HG03045 (cell line): ENCODE measurements around the gene RNF17.

Experiments
- ATAC-seq: cut with Tn5 transposase; IDR thresholded peaks from one replicate; pipeline ENCODE4 v1.9.1; 2021; ENCODE audit warnings: mild to moderate bottlenecking, moderate library complexity; ENCODE audit not compliant: unreplicated experiment

Gene RNF17

GRCh38 chr13:24851546-24851945, 87.6 kb downstream of the RNF17 start:
- no peak for ATAC-seq

GRCh38 chr13:24854311-24854710, 90.3 kb downstream of the RNF17 start:
- ATAC-seq: no peak

GRCh38 chr13:24858953-24859352, 95.0 kb downstream of the RNF17 start:
- no peak for ATAC-seq

GRCh38 chr13:24860770-24861169, 96.8 kb downstream of the RNF17 start:
- ATAC-seq: no peak

DNA sequence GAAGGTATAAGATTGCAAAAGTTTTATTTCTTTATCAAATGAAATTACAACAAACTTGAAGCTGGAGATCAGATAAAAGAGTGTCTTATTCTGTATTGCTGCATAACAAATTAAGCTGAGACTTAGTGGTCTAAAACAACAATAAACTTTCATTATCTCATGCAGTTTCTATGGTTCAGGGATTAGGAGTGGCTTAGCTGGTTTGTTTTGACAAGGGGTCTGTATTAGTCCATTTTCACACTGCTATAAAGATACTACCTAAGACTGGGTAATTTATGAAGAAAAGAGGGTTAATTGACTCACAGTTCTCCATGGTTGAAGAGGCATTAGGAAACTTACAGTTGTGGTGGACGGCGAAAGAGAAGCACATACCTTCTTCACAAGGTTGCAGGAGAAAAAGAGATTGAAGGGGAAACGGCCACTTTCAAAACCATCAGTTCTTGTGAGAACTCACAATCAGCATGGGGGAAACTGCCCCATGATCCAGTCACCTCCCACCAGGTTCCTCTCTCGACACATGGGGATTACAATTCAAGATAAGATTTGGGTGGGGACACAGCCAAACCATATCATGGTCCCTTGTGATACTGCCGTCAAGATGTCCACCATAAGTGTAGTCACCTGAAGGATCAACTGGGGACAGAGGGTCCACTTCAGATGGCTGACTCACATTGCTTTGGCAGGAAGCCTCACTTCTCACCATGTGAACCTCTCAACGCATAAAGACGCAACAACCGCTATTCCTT, 97.8 kb downstream of the RNF17 start:
- ATAC-seq: no peak

DNA sequence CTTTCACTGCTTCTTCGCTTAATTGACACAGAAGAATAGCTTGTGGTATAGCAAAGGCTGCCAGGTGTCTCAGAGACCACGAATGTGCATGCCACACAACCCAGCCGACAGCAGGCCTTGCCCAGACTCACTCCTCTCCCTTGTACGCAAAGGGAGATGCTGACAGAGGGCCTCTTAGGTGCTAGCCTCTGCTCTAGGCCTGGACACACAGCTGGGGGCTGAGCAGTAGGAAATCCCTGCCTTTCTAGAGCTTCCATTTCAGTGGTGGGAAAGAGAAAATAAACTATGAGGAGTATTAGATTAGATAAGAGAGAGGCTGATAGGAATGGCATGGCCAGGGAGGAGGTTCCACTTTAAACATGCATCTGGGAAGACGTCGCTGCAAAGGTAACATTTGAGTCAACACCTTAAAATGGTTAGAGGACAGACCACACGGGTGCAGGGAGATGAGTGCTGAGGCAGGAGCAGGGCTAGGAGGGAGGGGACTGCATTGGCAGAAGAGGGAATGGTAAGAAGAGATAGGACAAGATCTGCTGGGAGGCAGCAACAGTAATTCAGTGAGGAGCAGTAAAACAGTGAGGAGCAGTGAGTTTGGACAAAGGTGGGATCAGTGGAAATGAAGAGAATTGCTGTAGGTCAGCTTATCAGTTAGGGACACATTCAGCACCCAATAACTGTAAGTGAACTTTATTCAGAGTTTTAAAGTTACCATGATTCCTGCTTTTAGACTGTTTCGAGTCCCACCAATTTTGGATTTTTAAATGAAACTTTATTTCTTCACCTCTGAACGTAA, 100.0 kb downstream of the RNF17 start:
- no peak for ATAC-seq

DNA sequence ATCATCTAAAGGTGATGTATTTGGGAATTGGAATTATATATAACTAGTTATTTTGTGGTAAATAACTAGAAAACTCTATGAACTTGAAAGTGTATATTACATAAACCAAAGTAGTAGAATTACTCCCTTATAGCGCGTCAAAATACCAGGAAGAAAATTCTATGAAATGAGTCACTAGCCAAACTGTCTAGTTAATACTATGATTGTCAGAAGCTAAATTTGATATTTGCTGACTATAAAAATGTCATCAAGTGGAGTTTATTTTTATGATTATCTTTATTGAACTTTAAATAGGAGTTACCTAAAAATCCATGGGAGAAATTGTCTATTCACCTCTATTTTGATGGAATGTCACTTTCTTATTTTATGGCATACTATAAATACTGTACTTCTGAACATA, 100.6 kb downstream of the RNF17 start:
- ATAC-seq: no peak

DNA sequence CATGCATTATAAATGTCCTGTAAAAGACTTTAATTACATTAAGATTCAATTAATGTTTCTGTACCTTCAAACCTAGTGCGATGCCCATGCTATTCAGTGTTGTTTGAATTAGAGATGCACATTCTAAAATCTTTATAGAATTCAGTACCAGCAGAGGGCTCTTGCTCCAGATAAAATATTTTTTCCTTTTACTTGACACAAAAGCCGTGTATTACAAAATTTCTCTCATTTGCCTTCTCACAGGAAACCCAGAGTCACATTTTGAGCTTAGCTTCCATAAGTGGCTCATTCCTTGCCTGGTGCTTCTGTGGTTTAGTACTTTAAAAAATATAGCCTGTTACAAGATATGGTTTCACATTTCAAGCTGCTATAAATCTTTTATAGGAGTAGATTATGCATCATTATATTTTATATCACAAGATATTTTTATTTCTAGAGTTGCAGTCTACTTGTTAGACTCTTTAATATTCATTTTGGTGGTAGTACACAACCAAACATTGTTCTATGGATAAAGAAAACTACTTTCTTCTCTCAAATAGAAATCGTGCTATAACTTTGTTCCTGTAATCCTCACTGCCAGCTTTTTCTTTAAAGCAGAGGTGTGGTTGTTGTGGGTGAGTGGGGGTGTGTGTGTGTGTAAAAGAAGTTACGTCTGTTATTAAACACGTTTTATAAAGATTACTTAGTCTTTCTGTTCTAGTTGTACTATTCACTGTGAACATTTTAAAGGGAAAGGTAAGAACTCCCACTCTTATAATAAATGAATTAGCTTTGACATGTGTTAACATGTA, 101.4 kb downstream of the RNF17 start:
- ATAC-seq: no peak

DNA sequence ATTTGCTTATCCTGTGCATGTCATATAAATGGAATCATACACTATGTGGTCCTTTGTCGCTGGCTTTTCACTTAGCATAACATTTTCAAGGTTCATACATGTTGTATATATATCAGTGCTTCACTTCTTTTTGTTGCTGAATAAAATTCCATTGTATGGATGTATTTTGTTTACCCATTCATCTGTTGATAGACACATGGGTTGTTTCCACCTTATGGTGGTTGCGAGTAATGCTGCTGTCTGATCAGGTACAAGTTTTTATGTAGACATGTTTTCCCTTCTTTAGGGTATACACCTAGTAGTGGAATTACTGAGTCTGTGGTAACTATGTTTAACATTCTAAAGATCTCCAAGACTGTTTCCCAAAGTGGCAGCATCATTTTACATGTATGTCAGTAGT, 102.5 kb downstream of the RNF17 start:
- no peak for ATAC-seq

GRCh38 chr13:24868874-24869273, 104.9 kb downstream of the RNF17 start:
- no peak for ATAC-seq

DNA sequence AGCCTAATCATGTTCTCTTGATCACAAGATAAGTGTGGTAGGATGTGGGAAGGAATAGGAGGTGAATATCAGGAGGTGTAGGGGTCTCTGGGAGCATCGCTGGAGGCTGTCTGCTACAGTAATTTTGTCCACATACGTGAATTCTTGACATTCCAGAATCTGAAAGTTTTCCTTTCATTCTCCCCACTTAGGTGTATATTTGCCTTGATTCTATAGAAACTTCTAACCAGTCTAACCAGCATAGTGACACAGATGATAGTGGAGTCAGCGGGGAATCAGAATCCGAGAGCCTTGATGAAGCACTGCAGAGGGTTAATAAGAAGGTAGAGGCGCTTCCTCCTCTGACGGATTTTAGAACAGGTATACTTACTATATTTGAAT, 106.4 kb downstream of the RNF17 start:
- no peak for ATAC-seq

DNA sequence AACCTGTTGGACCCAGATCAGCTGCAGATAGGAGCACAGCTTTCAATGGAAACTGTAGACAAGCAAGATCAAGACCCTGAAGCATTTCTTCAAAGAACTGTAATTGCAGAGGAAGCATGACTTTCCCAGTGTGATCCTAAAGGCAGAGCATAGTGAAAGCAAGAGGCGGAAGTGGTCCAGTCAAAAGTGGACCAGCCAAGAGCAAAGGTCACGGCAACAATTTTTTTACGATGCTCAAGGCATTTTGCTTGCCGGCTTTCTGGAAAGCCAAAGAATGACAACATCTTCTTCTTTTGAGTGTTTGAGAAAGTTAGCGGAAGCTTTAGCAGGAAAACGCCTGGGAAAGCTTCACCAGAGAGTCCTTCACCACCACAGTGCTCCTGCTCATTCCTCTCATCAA, 111.6 kb downstream of the RNF17 start:
- no peak for ATAC-seq

DNA sequence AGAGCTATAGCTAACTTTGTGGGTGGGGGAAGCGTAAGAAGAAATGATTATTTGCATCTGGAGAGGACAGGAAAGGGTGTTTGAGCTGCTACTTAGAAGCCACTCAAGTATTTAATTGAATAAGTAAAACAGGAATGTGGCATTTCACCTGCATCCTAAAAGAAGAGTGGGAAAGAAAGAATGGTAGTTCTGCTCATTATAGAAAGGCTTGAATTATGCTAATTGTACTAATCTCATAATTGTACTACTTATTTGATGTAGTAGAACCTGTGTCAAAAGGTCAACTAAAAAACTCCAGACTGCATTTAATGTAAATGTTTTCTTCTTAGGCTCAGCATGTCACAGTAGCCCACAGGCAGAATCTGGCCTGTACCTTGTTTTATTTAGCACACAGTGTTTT, 113.6 kb downstream of the RNF17 start:
- ATAC-seq: no peak

DNA sequence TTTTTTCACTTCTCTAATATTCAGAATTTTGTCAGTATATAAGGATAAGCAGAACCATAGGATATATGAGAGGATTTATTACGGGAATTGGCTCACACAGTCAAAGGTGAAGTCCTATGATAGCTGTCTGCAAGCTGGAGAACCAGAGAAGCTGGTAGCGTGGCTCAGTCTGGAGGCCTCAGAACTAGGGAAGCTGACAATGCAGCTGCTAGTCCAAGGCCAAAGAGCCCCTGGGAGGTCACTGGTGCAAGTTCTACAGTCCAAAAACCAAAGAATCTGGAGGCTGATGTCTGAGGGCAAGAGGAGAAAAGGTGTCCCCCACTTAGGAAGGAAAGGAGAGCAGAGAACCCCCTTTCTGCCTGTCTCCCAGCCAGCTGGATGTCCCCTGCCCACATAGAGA, 114.4 kb downstream of the RNF17 start:
- ATAC-seq: no peak

GRCh38 chr13:24882665-24883064, 118.7 kb downstream of the RNF17 start:
- ATAC-seq: no peak

GRCh38 chr13:24887759-24888158, 123.8 kb downstream of the RNF17 start:
- ATAC-seq: no peak

GRCh38 chr13:24888291-24888931, 124.4 kb downstream of the RNF17 start:
- ATAC-seq: no peak

DNA sequence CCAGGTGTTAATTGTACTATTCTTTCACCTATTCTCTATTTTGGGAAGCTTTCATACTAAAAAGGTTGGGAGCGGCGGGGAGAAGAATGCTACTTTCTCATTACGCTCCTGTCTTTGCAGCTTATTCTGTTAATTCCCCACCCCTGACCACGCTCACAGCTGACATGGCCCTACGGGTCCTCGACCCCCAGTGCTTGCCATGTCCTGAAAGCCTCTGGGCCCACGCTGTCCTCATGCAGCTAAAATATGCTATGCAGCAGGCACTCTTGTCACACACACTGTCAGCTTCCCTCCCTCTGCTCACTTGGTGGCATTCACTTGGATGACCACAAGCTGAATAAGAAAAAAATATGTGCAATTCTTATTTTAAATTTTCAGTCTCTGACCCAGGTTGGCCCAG, 126.3 kb downstream of the RNF17 start:
- ATAC-seq: no peak

DNA sequence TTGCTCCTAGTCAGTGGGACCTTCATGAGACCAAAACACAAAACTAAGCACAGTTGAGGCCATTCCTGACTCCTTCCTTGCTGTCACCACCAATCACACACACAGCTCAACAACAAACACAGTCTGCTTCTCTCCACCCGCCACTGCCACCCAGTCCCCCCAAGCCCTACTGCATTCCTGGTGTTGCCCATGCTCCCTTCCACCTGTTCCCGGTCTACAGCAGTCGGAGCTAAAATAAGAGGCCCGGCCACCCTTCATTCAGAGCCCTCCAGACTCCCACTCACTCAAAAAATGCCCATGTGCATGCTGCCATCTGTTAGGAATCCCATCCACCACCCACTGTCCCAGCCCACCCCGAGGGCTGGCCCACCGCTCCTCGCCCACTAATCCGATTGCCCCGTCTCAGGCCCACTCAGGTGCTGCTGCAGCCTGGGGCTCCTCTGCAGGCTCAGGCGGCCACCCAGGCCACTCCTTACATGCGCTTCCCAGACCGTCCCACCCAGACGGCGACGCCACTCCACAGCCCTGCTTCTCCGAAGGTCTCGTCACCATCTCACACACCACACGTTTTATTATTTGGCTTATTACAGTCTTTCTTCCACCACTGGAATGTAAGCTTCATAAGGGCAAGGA, 127.6 kb downstream of the RNF17 start:
- ATAC-seq: no peak

DNA sequence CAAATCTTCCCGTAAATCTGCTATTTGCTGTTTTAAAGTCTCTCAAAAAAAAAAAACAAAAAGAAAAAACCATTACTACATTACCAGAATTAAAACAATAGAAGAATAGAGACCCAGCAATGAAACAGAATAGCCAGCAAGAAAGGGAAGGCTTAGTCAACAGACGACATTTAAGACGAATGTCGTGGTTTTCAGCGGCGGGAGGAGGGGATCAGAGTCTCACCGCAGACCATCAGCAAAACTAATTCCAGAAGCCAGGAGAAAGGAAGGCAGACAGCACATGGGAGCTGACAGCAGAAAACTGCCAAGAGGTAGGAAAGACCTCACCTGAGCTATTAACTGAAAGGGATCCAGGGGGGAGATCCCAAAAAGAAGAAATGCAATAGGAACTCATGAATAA, 128.9 kb downstream of the RNF17 start:
- no peak for ATAC-seq

DNA sequence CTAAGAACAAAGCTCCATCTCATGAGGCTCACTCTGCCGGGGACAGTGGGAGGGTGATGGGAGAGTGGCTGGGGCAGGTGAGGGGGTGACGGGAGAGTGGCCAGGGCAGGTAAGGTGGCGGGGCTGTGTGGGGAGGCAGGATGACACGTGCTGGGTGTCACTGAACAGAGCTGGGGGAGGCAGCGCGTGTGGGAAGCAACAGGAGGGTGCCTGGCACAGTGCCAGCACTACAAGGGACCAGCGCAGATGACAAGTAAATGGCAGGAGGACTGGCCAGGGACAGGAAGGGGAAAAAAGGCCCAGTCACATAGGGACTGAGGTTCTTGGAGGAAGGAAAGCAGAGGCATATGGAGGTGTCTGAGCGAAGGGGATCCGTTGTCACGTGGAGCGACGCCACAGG, 129.9 kb downstream of the RNF17 start:
- no peak for ATAC-seq
